ENCODE measurements around the gene C3AR1. TPM values are rescaled to one million over a fixed set of nuclear protein-coding genes. Genes with fewer than 3 reads are reported as not detected.
"Not testable (repeated sequence)": the region's sequence is repeated elsewhere in the genome, so short reads cannot be mapped to it uniquely, and the experiment has no call there.

The C3AR1 gene
- polyA plus RNA-seq (2011; rRNA removed) (not detected in 2 replicates), polyA plus RNA-seq (2017; fragmentation: RNase III; extraction: RNeasy Plus Mini Kit Qiagen cat#74134 plus additional on column Dnase treatment) (not detected in 3 replicates), polyA minus RNA-seq (2011; rRNA and poly(A)+ RNA removed) (0.17 TPM in 1 of 2 replicates, not detected in the other)
- polyA plus RNA-seq (2012; cell fraction: cytosol; rRNA removed): not detected in 2 replicates
- not detected in 2 replicates for polyA plus RNA-seq (2012; cell fraction: nucleus; rRNA removed)

DNA sequence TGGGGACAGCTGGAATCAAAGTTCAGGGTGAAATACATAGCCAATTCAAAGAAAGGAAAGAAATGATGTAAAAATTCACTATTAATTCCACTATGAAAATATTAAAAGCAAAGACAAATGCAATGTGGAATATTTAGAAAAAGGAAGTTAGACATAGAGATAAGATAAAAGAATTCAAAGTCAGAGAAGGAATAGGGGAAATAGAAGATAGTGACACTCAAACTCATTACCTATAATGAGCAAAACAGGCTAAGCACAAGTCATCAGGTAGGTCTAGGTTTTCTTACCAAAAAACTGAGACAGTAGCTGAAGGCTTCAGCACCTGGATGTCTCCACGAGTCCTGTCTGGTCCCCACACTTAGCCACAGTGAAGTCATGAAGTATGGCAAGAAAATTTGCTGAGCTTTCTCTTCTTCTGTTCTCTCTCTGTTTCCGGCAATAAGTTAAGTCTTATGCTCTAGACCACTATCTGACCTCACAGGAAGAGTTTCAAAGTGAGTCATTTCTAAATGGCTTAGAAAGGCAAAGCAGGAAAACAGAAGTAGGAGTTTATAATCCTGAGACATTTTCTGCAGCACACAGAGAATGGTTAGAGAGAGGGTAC, at the start of gene C3AR1:
Gene C3AR1 (minus strand): TSS at position 369 of the 604 bp plus-strand sequence. CDS start 6,174 bp downstream, outside the sequence.
- no peaks in the 10 kb centered on the region for H3K9me3 ChIP-seq
- ChIA-PET CTCF (interaction anchor here (0.8 to 1.6 kb wide), 3 partner anchors 9 to 20 kb away, joined by 3 to 11 read pairs (median 4); no protein-coding TSS in a partner anchor), POLR2A (no interaction called here)
- no peak for FAIRE-seq
- DNase-seq (ENCODE audit: low read depth in 1 of 2, low spot score in 1 of 2): no peak
- TF ChIP-seq POLR2AphosphoS2 (conservative IDR thresholded peaks at IDR 0.05; ENCODE audit: low read length) (no peak), CHD4 (IDR thresholded peaks at IDR 0.05; ENCODE audit: borderline replicate concordance) (no peak), PHF8 (IDR thresholded peaks at IDR 0.05; ENCODE audit: borderline replicate concordance, low read depth) (no peak), MAFK (IDR thresholded peaks at IDR 0.05; ENCODE audit: partially characterized antibody) (peak; percentile 66), KDM5A (IDR thresholded peaks at IDR 0.05) (no peak)
- TF ChIP-seq, protein P1, sequence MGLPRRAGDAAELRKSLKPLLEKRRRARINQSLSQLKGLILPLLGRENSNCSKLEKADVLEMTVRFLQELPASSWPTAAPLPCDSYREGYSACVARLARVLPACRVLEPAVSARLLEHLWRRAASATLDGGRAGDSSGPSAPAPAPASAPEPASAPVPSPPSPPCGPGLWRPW (IDR thresholded peaks at IDR 0.05): no peak
- no peak within 1 kb of the TSS for H3K27ac ChIP-seq
- WGBS (ENCODE audit: missing lambda C conversion rate): 40% methylated on average over 2 of the region's 2 CpGs
- H3K4me1 ChIP-seq: no peaks in the 10 kb centered on the region
- H3K4me3 ChIP-seq: no peak within 1 kb of the TSS
- no peak within 1 kb of the TSS for H3K4me2 ChIP-seq
- ATAC-seq: no peak

DNA sequence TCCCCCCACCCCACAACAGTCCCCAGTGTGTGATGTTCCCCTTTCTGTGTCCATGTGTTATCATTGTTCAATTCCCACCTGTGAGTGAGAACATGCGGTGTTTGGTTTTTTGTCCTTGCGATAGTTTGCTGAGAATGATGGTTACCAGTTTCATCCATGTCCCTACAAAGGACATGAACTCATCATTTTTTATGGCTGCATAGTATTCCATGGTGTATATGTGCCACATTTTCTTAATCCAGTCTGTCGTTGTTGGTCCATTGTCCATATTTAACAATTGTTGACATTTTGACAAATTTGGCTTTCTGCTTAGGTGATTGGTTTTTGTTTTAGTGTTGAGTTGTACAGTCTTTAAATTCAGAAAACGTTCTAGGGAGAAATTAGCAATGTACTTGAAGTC, 47.0 kb upstream of the C3AR1 start:
- H3K27ac ChIP-seq; FAIRE-seq; DNase-seq (ENCODE audit: low read depth in 1 of 2, low spot score in 1 of 2); H3K4me1 ChIP-seq; ATAC-seq; H3K4me3 ChIP-seq; H3K9me3 ChIP-seq; POLR2A ChIA-PET; H3K4me2 ChIP-seq: not testable (repeated sequence)
- CTCF ChIA-PET: interaction anchor here (1.3 to 1.5 kb wide), 2 partner anchors 42 to 119 kb away, joined by 5 read pairs; no protein-coding TSS in a partner anchor
- 61% methylated on average over 4 of the region's 4 CpGs for WGBS (ENCODE audit: missing lambda C conversion rate)

DNA sequence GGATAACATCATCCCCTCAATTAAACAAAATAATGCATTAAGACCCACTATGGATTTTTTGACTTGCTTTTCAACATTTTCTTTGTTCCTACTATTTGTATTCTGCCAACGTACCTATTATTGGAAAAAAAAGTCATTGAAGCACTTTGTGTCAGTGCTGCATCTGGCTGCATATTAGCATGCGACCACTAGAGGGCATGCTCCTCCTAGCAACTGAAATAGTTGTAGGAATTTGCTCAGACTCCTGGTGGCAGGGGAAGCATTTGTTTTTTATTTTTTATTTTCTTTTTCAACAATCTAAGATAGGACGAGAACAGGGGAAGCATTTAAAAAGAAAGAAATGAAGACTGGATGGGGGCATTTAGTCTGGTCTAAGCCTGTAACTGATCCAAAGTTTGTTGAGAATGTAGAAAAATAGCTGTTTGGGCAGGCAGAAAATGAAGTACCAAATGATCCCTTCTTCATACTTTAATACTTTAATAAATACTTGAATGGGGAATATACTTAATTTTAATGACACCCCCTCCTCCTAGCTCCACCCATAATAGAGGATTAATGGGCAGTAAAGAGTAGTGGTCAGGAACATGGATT, 42.7 kb upstream of the C3AR1 start:
- WGBS (ENCODE audit: missing lambda C conversion rate): 0% methylated on average over 3 of the region's 3 CpGs
- no peaks in the 10 kb centered on the region for H3K4me1 ChIP-seq
- peak; percentile 43 for FAIRE-seq
- H3K4me2 ChIP-seq: peak overlapping the region; percentile 61
- peak; percentile 42 to 81 for DNase-seq (ENCODE audit: low read depth in 1 of 2, low spot score in 1 of 2)
- ATAC-seq: peak; percentile 84 to 89; a peak in 5 of 6 replicates
- TF ChIP-seq ZC3H11A (IDR thresholded peaks at IDR 0.05) (no peak), CBX8 (IDR thresholded peaks at IDR 0.05) (no peak), MYC (IDR thresholded peaks at IDR 0.05; ENCODE audit: borderline replicate concordance, low read length) (peak; percentile 48; the same call in 1 of the 2 replicates), CEBPB (IDR thresholded peaks at IDR 0.05) (no peak), RAD21 (conservative IDR thresholded peaks at IDR 0.05 in 1 of 2, IDR thresholded peaks at IDR 0.05 in 1 of 2) (peak; percentile 96 to 98), TFCP2L1 (CRISPR knock-in tag; IDR thresholded peaks at IDR 0.05) (no peak), CHD4 (IDR thresholded peaks at IDR 0.05; ENCODE audit: borderline replicate concordance) (no peak), SMC3 (IDR thresholded peaks at IDR 0.05) (peak; percentile 94), HOXB5 (CRISPR knock-in tag; IDR thresholded peaks at IDR 0.05) (no peak)
- TF ChIP-seq, protein P2, sequence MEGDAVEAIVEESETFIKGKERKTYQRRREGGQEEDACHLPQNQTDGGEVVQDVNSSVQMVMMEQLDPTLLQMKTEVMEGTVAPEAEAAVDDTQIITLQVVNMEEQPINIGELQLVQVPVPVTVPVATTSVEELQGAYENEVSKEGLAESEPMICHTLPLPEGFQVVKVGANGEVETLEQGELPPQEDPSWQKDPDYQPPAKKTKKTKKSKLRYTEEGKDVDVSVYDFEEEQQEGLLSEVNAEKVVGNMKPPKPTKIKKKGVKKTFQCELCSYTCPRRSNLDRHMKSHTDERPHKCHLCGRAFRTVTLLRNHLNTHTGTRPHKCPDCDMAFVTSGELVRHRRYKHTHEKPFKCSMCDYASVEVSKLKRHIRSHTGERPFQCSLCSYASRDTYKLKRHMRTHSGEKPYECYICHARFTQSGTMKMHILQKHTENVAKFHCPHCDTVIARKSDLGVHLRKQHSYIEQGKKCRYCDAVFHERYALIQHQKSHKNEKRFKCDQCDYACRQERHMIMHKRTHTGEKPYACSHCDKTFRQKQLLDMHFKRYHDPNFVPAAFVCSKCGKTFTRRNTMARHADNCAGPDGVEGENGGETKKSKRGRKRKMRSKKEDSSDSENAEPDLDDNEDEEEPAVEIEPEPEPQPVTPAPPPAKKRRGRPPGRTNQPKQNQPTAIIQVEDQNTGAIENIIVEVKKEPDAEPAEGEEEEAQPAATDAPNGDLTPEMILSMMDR (IDR thresholded peaks at IDR 0.05): peak; percentile 98
- TF ChIP-seq, protein P3, sequence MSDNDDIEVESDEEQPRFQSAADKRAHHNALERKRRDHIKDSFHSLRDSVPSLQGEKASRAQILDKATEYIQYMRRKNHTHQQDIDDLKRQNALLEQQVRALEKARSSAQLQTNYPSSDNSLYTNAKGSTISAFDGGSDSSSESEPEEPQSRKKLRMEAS (IDR thresholded peaks at IDR 0.05): peak; percentile 62; the same call in 1 of the 2 replicates
- CTCF ChIA-PET: interaction anchor here (0.6 to 3.9 kb wide), 37 partner anchors 8 to 941 kb away, joined by 3 to 36 read pairs (median 3); partner anchors contain the start of genes CLEC4A, FAM90A1 and ZNF705A
- 0 out of 3 replicates have a peak, but pooled peaks cover 3% of the 10 kb centered on the region for H3K9me3 ChIP-seq
- POLR2A ChIA-PET: no interaction called here
- no peak overlapping the region for H3K4me3 ChIP-seq
- peak overlapping the region; percentile 49 to 64; a peak in 4 of 6 replicates for H3K27ac ChIP-seq
